GM21529 (cell line): ENCODE data around the gene OTOGL.
"Not testable (repeated sequence)": the region's sequence is repeated elsewhere in the genome, so short reads cannot be mapped to it uniquely, and the experiment has no call there.

Experiments
- ATAC-seq: cut with Tn5 transposase; IDR thresholded peaks from one replicate; pipeline ENCODE4 v1.9.1; 2021; ENCODE audit not compliant: unreplicated experiment

Gene OTOGL

DNA sequence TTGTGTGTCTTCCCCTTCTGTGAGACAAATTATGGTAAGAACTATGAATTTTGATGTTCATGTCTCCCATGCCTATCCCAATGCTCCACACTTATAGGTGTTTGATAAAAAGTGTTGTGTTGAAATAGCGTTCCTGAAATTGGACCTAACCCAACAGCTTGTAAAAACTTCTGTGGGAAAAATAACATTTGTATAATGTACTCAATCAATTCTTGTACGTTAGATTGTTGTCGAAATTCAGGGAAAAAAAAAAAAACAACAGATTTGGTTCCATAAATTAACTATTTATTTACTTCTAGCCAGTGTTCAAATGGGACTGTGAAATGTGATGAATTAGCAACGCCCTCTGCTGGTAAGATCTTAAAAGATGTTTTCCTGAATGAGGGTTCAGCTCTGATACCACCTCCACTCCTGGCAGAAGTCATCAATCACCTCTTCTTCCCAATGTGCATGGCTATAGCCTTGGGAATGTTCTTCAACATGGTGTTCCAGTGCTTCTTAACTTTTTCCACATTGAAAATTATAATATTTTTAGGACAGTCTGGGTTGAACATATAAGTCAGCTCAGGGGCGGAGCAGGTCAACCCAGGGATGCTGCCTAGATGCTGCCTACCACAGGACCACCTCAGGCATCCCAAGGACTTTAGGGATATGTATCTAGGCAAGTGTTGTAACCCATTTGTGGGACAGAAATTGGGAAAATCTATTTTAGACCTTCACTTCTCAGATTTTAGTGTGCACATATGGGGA, 170.6 kb downstream of the OTOGL start:
- ATAC-seq = peak; percentile 64

GRCh38 chr12:80271780-80272179, 172.4 kb downstream of the OTOGL start:
- no peak for ATAC-seq

DNA sequence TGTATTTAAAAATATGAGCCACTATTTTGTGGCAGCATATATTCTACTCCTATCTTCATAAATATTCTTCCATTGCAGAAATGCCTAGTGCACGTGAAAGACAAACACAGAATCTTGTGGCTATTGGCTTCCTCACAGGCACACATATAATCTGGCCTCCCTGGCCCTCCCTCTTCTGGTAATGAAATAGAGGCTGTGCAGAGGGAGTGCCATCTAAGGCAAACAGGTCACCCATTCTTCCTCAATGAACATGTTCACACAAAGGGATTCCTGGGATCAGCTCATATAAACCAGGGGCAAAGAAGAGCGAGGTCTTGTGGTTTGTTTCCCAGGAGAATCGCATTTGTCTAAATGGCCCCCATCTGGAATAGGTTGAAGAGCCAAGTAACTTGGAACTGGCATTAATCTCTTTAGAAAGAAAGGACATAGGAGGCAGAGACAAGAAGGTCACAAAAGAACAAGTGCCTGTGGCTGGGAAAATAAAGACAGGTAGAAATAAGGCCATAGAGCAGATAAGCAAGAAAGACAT, 173.1 kb downstream of the OTOGL start:
- ATAC-seq = no peak

- ATAC-seq = no peak
Observed at GRCh38 chr12:80273144-80273543, 173.8 kb downstream of the OTOGL start.

GRCh38 chr12:80277732-80278131, 178.4 kb downstream of the OTOGL start:
- no peak for ATAC-seq

DNA sequence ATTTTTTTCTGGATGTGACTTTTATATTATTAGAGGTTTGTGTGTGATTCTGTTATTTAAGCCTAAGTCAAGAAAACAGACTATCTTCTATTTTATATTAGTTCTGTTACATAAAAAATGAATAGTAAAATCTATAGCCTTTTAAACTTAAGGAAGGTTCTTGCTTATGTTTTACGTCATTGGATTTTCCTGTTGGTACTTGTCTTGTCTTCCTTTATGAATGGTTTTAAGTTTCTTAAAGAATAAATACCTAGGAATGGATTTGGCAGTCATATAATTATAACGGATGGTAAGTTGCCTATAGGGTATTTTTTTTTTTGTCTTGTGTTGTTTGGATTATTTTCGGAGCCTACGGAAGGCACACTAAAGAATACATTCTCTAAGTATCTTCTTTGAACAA, 182.9 kb downstream of the OTOGL start:
- no peak for ATAC-seq

GRCh38 chr12:80282761-80283160, 183.4 kb downstream of the OTOGL start:
- ATAC-seq = no peak

DNA sequence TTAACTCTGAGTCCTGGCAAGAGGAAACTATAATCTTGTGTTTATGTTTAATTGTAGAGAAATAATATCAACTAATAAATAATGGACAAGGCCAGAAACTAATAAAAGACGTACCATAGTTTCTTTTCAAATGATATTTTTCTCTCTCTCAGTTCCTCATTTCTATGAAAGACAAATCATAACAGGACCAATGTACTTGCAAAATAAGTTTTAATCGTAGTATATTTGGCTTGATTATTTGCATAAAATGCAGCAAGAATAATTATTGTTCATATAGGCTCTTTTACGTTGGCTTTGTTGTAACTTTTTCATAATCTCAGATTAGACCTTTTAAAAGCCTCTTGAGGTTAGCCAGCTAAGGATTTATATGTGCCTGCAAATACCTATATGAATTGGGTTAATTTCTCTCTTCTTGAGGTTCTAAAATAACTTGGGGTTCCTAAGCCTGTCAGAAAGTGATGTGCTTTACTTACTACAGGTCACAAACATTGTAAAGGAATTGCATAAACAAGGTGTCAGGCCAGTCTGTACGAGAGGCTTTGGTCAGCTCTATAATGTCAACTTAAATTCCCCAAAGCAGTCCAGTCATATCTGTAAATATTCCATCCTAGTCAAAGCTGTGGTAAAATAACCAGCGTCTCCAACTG, 191.9 kb downstream of the OTOGL start:
- ATAC-seq = peak; percentile 50

DNA sequence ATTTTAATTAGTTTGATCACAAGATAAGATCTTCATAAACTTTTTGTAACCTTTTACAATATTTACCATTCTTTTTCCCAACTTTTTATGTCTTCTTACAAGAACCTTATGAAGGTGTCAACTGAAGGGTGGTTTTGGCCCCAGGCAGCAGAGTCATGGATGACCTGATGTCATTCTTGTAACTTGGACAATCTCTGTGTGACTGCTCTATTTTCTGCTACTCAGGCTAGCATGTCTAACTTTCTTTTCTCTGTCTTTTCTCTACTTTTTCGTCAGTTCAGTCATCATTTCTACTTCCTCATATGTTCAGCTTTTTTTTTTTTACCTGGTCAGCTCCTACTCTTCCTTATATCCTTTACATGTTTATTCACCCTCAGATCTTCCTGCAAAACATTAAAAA, 194.0 kb downstream of the OTOGL start:
- ATAC-seq = peak; percentile 61

DNA sequence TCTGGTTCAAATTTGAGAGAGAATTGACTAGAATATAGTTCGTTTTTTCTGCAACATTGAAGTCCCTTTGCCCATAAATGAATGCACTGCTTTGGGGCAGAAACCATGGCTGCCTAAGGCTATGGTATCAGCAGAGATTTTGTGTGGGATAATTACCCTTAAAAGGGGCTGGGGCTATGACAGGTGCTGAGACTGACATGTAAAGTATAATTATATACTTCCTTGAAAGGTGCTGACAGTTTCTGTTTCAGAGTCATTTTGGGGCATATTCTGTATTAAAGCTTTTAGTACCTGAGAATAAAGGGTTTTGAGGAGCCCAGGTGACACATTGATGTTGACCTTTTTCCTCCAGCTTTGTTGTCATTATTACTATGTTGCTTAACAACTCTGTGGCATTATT, 194.4 kb downstream of the OTOGL start:
- ATAC-seq = peak; percentile 78

DNA sequence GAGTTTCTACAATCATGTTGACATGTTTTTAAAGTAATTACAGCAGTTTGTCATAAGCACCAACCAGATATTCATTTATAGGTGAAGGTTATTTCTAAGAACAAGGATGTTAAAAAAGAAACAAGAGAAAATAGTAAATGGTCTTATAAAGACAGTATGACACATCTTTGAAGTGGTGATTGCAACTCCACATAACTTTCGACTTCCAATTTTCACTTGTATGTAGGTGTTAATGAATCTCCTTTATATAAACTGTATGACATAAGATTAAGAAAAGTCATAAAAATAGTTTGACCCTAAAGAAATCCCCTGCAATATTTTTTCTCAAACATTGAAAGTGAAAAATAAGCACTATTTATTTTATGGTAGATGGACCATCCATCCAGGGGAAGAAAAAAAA, 199.9 kb downstream of the OTOGL start:
- ATAC-seq = peak; percentile 43

- ATAC-seq = peak; percentile 85
Observed at GRCh38 chr12:80299976-80300375, 200.6 kb downstream of the OTOGL start.

GRCh38 chr12:80307436-80307835, 208.1 kb downstream of the OTOGL start:
- not testable (repeated sequence) for ATAC-seq

- ATAC-seq = no peak
Observed at GRCh38 chr12:80313209-80313608, 213.9 kb downstream of the OTOGL start.

GRCh38 chr12:80314741-80315140, 215.4 kb downstream of the OTOGL start:
- ATAC-seq = no peak

GRCh38 chr12:80316222-80316621, 216.9 kb downstream of the OTOGL start:
- no peak for ATAC-seq

DNA sequence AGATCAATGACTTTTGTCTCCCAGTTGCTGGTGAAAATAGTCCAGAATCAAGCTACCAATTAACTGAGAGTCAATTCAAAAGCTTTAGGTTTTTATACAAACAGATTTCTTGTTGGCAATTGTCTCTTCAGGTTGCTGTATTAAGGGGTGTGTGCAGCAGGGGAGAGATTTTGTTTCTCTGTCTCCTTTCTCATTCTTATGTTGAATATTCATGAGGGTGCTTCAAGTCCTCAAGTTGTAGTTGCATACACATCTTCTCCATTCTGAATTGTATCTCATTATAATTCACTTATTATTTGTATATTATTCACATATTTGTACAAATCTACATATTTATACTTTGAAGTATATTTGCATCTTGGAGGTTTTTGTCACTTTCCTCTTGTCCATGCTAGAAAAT, 218.0 kb downstream of the OTOGL start:
- no peak for ATAC-seq

DNA sequence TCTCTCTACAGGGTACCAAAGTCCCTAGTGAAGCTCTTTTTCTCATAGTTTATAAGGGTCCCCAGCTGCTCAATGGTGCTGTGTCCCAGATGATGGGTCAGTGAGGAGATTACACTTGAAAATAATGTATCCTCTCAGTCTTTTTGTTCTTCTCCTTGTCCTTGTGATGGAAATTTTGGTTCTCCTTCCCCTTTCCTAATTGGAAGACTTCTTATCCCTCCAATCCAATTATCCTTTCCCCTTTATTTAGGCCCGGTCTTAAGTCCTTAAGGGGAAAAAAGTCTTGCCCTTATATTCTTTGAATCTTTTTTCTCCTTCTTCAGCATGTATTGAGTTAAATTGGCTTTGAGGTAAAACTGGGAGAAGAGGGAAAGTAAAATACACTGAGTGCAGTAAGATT, 218.6 kb downstream of the OTOGL start:
- no peak for ATAC-seq

- no peak for ATAC-seq
Observed at GRCh38 chr12:80320121-80320678, 220.9 kb downstream of the OTOGL start.

GRCh38 chr12:80321653-80322052, 222.3 kb downstream of the OTOGL start:
- no peak for ATAC-seq

DNA sequence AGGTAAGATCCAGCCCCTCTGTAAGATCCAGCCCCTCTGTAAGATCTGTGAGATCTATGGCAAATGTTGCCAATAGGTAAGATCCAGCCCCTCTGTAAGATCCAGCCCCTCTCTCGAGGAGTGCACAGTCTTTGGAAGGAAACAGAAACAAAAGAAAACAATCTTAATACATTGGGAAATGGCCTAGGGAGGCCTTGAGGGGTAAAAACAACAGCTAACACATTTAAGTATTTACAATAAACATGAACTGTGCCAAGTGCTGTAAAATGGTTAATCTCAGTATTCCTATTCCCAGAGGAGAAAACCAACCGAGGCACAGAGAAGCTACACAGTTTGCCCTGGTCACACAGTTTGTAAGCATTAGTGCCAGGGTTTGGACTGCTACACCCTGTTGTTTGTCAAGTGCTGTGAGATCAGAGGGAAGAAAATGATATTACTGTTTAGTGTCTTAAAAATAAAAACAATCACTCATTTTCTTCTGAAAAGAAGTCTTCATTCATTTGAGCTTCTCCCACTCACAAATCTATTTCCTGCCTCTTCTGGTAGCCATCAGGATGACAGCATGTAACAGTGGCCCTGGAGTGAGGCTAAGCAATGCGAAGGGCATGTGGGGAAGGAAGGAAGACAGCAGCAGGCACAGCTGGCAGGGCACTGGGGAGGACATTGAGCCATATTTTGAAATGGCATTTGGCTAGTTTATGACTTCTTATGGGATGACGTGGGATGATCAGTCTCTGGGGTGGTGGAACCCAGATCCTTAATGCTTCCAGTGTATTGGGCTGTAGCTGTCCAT, 226.0 kb downstream of the OTOGL start:
- no peak for ATAC-seq
